ENCODE data around the gene PLA2G4D. TPM values are rescaled to one million over a fixed set of nuclear protein-coding genes. Genes with fewer than 3 reads are reported as not detected.

Gene PLA2G4D
- total RNA-seq, 4 donors from 2014 or later = 0.19 to 5.9 (median 0.23) TPM

- intact Hi-C loops (cut with DNase I) = no loop called here
- DNase-seq = no peak
- H3K4me1 ChIP-seq = peaks cover 4 to 9% (median 4%) of the 10 kb centered on the region in 3 donors
- H3K36me3 ChIP-seq = no peaks in the 10 kb centered on the region
- no peak for TF ChIP-seq POLR2A (IDR thresholded peaks at IDR 0.05)
- H3K27ac ChIP-seq = no peak overlapping the region
- H3K4me3 ChIP-seq = no peak overlapping the region
- peaks cover 0 to 36% (median 0%) of the 10 kb centered on the region in 4 donors for H3K27me3 ChIP-seq
- H3K9me3 ChIP-seq = no peaks in the 10 kb centered on the region
- 72 to 83% methylated on average over 15 to 20 of the region's 31 CpGs for WGBS, 2 donors
These were observed 14.9 kb downstream of the PLA2G4D start for GRCh38 chr15:42079401-42079908.

DNA sequence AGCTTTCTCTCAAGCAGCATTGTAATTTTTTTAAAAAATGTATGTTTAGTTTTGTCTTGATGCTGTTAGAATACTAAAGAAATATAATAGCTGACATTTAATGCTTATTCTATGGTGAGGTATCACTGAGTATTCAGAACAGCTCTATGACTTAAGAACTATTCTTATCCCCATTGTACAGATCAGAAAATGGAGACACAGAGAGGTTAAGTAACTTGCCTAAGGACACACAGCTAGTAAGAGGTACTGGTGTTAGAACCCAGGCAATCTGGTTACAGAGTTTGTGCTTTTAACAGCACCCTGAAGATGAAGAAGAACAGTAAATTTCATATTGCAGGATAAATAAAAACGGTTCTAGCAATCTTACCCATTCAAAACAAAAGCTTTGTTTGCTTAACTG, 15.5 kb downstream of the PLA2G4D start:
- no peaks in the 10 kb centered on the region for H3K9me3 ChIP-seq
- peaks cover 0 to 32% (median 0%) of the 10 kb centered on the region in 4 donors for H3K27me3 ChIP-seq
- H3K27ac ChIP-seq = no peak overlapping the region
- no peaks in the 10 kb centered on the region for H3K36me3 ChIP-seq
- no peak overlapping the region for H3K4me3 ChIP-seq
- WGBS, 2 donors = 48 to 57% methylated on average over 1 of the region's 1 CpG
- TF ChIP-seq CTCF (IDR thresholded peaks at IDR 0.05) (no peak), POLR2A (IDR thresholded peaks at IDR 0.05) (no peak)
- H3K4me1 ChIP-seq = peaks cover 0 to 4% (median 0%) of the 10 kb centered on the region in 3 donors
- intact Hi-C loops (cut with DNase I) = no loop called here
- no peak for DNase-seq

- intact Hi-C loops (cut with DNase I) = no loop called here
- no peak overlapping the region for H3K4me3 ChIP-seq
- DNase-seq = no peak
- no peak for TF ChIP-seq CTCF (IDR thresholded peaks at IDR 0.05)
- no peaks in the 10 kb centered on the region for H3K4me1 ChIP-seq
- no peaks in the 10 kb centered on the region for H3K9me3 ChIP-seq
- no peaks in the 10 kb centered on the region for H3K36me3 ChIP-seq
- 64 to 65% methylated on average over 3 of the region's 3 CpGs for WGBS, 2 donors
- peaks cover 0 to 20% (median 0%) of the 10 kb centered on the region in 4 donors for H3K27me3 ChIP-seq
- no peak overlapping the region for H3K27ac ChIP-seq
These were observed 16.7 kb downstream of the PLA2G4D start for GRCh38 chr15:42077689-42078088.

DNA sequence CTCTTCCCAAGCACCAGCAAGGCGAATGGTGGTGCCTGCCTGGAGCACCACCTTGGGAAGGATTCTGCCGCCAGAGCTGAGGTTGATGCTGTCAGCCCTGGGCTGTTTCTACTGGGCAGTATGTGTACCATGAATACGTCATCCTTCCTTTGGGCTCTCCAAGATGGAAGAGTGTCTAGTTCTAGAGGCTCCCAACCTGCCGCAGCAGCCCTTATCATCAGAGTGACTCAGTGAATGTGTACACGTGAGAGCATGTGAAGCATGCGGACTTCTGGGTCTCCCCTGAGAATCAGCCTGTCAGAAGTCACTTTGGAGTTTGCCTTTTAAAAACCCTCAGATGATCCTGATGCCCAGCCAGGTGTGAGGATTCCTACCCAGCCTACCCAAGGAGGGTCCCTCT, 20.9 kb downstream of the PLA2G4D start:
- Histone ChIP-seq H3K27me3 (peaks cover 0 to 12% (median 0%) of the 10 kb centered on the region in 4 donors), H3K27ac (no peak overlapping the region), H3K36me3 (no peaks in the 10 kb centered on the region), H3K9me3 (no peaks in the 10 kb centered on the region), H3K4me1 (no peaks in the 10 kb centered on the region), H3K4me3 (no peak overlapping the region)
- TF ChIP-seq CTCF (IDR thresholded peaks at IDR 0.05) = no peak
- WGBS, 2 donors = 90 to 100% methylated on average over 2 to 5 of the region's 6 CpGs
- no peak for DNase-seq
- intact Hi-C loops (cut with DNase I) = no loop called here

DNA sequence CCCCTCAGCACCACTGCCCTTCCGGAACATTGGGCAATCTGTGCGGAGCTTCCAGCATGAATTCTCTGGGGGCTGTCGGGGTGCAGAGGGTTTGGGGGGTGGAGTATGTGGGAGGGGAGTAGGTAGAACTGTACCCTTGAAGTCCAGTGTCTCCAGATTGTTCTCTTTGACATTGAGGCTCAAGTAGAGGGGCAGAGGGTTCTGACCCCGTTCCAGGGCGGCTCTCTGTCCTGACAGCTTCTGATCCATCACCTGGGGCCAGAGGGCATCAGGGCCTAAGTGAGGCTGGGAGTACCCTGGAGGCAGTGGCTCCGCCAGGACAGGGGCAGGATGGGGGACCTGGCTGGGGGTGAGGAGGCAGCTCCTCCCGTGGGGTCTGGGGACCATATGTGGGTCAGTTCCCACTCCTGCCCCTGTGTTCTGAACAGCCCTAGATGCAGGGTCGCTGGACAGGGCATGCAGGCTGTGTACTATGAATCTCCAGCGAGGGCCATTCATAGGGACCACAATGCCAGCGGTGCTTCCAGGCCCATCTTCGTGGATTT, 22.1 kb downstream of the PLA2G4D start:
- Histone ChIP-seq H3K4me1 (no peaks in the 10 kb centered on the region), H3K27me3 (peaks cover 0 to 12% (median 0%) of the 10 kb centered on the region in 4 donors), H3K4me3 (no peak overlapping the region), H3K9me3 (no peaks in the 10 kb centered on the region), H3K27ac (no peak overlapping the region), H3K36me3 (no peaks in the 10 kb centered on the region)
- WGBS, 2 donors = 95 to 100% methylated on average over 2 to 3 of the region's 11 CpGs
- no peak for TF ChIP-seq CTCF (IDR thresholded peaks at IDR 0.05)
- no peak for TF ChIP-seq POLR2A (IDR thresholded peaks at IDR 0.05)
- intact Hi-C loops (cut with DNase I) = no loop called here
- no peak for DNase-seq
